Neural cell (in vitro differentiated cells): ENCODE results near the gene USP11.

Source experiments
- CTCF ChIP-seq: fragments of 450-650 bp; IDR thresholded peaks from 2 replicates; pipeline ENCODE4 v1.5.1; 2014; ENCODE audit warnings: antibody characterized with exemption, mild to moderate bottlenecking, moderate library complexity; ENCODE audit not compliant: poor library complexity, severe bottlenecking
- EP300 ChIP-seq: fragments of 450-650 bp; conservative IDR thresholded peaks from 2 replicates; pipeline ENCODE4 v1.6.1; 2014; ENCODE audit warnings: antibody characterized with exemption, mild to moderate bottlenecking, moderate library complexity; ENCODE audit not compliant: poor library complexity, severe bottlenecking
- EZH2 ChIP-seq: fragments of 200-600, 300-800 bp; shearing (Covaris generic), sonication (generic); IDR thresholded peaks from 2 replicates; pipeline ENCODE4 v1.6.1; 2014; ENCODE audit warnings: antibody characterized with exemption, low read length, borderline replicate concordance, mild to moderate bottlenecking; ENCODE audit not compliant: insufficient read depth, poor library complexity, severe bottlenecking
- POLR2AphosphoS5 ChIP-seq: IDR thresholded peaks from 2 replicates; pipeline ENCODE4 v1.6.1; 2012
- RAD21 ChIP-seq: fragments of 450-650 bp; conservative IDR thresholded peaks from 2 replicates; pipeline ENCODE4 v1.6.1; 2014; ENCODE audit warnings: antibody characterized with exemption, mild to moderate bottlenecking, moderate library complexity
- REST ChIP-seq: IDR thresholded peaks from 2 replicates; pipeline ENCODE4 v1.6.1; 2012; ENCODE audit warnings: borderline replicate concordance
- SMC3 ChIP-seq: fragments of 450-650 bp; conservative IDR thresholded peaks from 2 replicates; pipeline ENCODE4 v1.6.1; 2014; ENCODE audit warnings: antibody characterized with exemption, mild to moderate bottlenecking, moderate library complexity; ENCODE audit not compliant: poor library complexity
- TAF1 ChIP-seq: IDR thresholded peaks from 2 replicates; pipeline ENCODE4 v1.6.1; 2012; ENCODE audit warnings: low read depth

- TF ChIP-seq TAF1 (no peak), POLR2AphosphoS5 (no peak), CTCF (no peak), REST (no peak), EP300 (no peak), EZH2 (no peak), RAD21 (no peak), SMC3 (no peak)
These were observed 3.4 kb upstream of the USP11 start for GRCh38 chrX:47229427-47229826.
